Measurements from ENCODE around the gene PNKP. TPM values are rescaled to one million over a fixed set of nuclear protein-coding genes. Genes with fewer than 3 reads are reported as not detected.
A peak's percentile ranks its signal among the peaks of the same experiment; 100 is the strongest.

The PNKP gene
- total RNA-seq, 4 donors from 2014 or later, result 47.7 to 104 (median 77.7) TPM

DNA sequence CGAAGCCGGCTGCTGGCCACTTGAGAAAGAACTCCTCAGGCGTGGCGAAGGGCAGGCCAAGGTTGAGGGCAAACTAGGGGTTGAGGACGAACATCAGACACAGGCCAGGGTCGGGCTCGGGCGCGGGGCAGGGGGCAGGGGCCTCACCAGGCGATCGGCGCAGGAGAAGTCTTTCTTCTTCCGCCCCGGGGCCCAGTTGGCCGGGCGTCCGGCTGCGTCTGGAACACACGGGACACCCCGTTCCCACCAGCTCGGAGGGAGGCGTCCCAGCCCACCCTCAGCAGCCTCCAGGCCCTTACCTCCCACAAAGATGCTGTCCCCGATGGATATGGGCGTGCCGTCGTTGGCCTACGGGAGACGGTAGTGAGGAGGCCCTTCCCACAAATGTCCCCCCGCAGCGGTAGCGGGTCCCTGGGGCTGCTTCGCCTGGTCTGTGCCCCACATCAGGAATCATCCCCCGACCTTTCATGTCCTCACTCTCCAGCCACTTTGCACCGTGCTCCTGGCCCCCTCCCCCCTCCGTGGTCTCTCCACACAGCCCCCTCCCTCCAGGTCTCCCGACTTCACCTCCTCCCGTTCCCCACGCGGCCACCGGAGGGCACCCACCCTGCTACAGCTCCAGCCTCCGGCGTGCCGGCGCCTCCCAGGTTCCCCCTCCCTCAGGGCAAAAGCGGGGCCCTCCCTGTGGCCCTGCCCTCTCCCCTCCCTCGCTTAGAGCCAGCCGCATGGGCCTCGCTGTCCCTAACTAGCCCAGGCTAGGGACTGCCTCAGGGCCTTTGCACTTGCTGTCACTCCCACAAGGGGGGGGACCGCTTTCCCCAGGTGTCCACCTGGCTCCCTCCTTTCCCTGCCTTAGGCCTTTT lies 4.8 kb downstream of the PNKP start:
- no peak overlapping the region for H3K27ac ChIP-seq
- peaks cover 0 to 16% of the 10 kb centered on the region in 2 donors for H3K4me1 ChIP-seq
- H3K4me3 ChIP-seq, result no peak overlapping the region
- TF ChIP-seq CTCF (IDR thresholded peaks at IDR 0.05) (no peak), POLR2A (IDR thresholded peaks at IDR 0.05) (no peak)
- H3K9me3 ChIP-seq, result no peaks in the 10 kb centered on the region
- DNase-seq, result peak in 1 of 2 donors; percentile 18
- intact Hi-C loops (cut with DNase I; ENCODE audit: low total_unique reads), result no loop called here
- H3K27me3 ChIP-seq, result no peaks in the 10 kb centered on the region
- H3K36me3 ChIP-seq, result no peaks in the 10 kb centered on the region

GRCh38 chr19:49861541-49862378 lies 5.6 kb downstream of the PNKP start:
- no peaks in the 10 kb centered on the region for H3K27me3 ChIP-seq
- H3K9me3 ChIP-seq, result no peaks in the 10 kb centered on the region
- no peak overlapping the region for H3K27ac ChIP-seq
- peaks cover 0 to 14% of the 10 kb centered on the region in 2 donors for H3K4me1 ChIP-seq
- no peak overlapping the region for H3K4me3 ChIP-seq
- no peaks in the 10 kb centered on the region for H3K36me3 ChIP-seq
- peak; percentile 18 to 29 for DNase-seq
- TF ChIP-seq POLR2A (IDR thresholded peaks at IDR 0.05) (no peak), CTCF (IDR thresholded peaks at IDR 0.05) (no peak)
- intact Hi-C loops (cut with DNase I; ENCODE audit: low total_unique reads), result no loop called here

GRCh38 chr19:49861107-49861506 lies 6.3 kb downstream of the PNKP start:
- TF ChIP-seq CTCF (IDR thresholded peaks at IDR 0.05) (no peak), POLR2A (IDR thresholded peaks at IDR 0.05) (no peak)
- intact Hi-C loops (cut with DNase I; ENCODE audit: low total_unique reads), result no loop called here
- no peaks in the 10 kb centered on the region for H3K27me3 ChIP-seq
- DNase-seq, result peak; percentile 30 to 32
- no peaks in the 10 kb centered on the region for H3K9me3 ChIP-seq
- H3K27ac ChIP-seq, result no peak overlapping the region
- peaks cover 0 to 8% of the 10 kb centered on the region in 2 donors for H3K4me1 ChIP-seq
- H3K36me3 ChIP-seq, result no peaks in the 10 kb centered on the region
- H3K4me3 ChIP-seq, result no peak overlapping the region

- peak in 1 of 2 donors; percentile 26 for DNase-seq
- H3K4me3 ChIP-seq, result no peak overlapping the region
- no peaks in the 10 kb centered on the region for H3K9me3 ChIP-seq
- peaks cover 0 to 7% of the 10 kb centered on the region in 2 donors for H3K4me1 ChIP-seq
- TF ChIP-seq POLR2A (IDR thresholded peaks at IDR 0.05) (no peak), CTCF (IDR thresholded peaks at IDR 0.05) (no peak)
- H3K27me3 ChIP-seq, result no peaks in the 10 kb centered on the region
- no peak overlapping the region for H3K27ac ChIP-seq
- intact Hi-C loops (cut with DNase I; ENCODE audit: low total_unique reads), result no loop called here
- H3K36me3 ChIP-seq, result no peaks in the 10 kb centered on the region
Measured at GRCh38 chr19:49860336-49861102, 6.9 kb downstream of the PNKP start.
